Femur (tissue), 1 donor: Measurements from ENCODE around the gene PGGHG.
A peak's percentile ranks its signal among the peaks of the same experiment; 100 is the strongest.
"Not testable (repeated sequence)": the region's sequence is repeated elsewhere in the genome, so short reads cannot be mapped to it uniquely, and the experiment has no call there.

ENCODE experiments used
- DNase-seq: peaks from one replicate; pipeline ENCODE4 v3.0.0-alpha.2; 2017

PGGHG gene

GRCh38 chr11:299081-299891, 10.4 kb downstream of the PGGHG start, which contains the start of gene IFITM5:
IFITM5 (minus strand) TSS chr11:299526; CDS start chr11:299490, 36 bp downstream.
- peak; percentile 36 for DNase-seq

GRCh38 chr11:299951-300735, 11.2 kb downstream of the PGGHG start:
- DNase-seq, result peak; percentile 78

GRCh38 chr11:303363-303762, 14.4 kb downstream of the PGGHG start:
- no peak for DNase-seq

- DNase-seq, result no peak
Measured at GRCh38 chr11:304061-304506, 15.2 kb downstream of the PGGHG start.

- peak; percentile 80 for DNase-seq
Measured at GRCh38 chr11:304915-305843, 16.3 kb downstream of the PGGHG start.

- DNase-seq, result no peak
Measured at GRCh38 chr11:305844-306211, 16.9 kb downstream of the PGGHG start.

GRCh38 chr11:306645-307371, 17.9 kb downstream of the PGGHG start:
- DNase-seq, result no peak

GRCh38 chr11:307766-308708, 19.1 kb downstream of the PGGHG start, which contains the start of gene IFITM2:
IFITM2 (plus strand) TSS chr11:307816; CDS start chr11:308193, 377 bp downstream.
- peak; percentile 80 for DNase-seq

GRCh38 chr11:308740-309665, 20.1 kb downstream of the PGGHG start:
- not testable (repeated sequence) for DNase-seq

- not testable (repeated sequence) for DNase-seq
Measured at GRCh38 chr11:309979-310572, 21.1 kb downstream of the PGGHG start.

GRCh38 chr11:311013-311748, 22.3 kb downstream of the PGGHG start:
- DNase-seq, result not testable (repeated sequence)

GRCh38 chr11:312092-312816, 23.3 kb downstream of the PGGHG start:
- peak; percentile 24 for DNase-seq

GRCh38 chr11:313304-313786, 24.4 kb downstream of the PGGHG start:
- no peak for DNase-seq

- peak; percentile 37 for DNase-seq
Measured at GRCh38 chr11:313787-314553, 25.0 kb downstream of the PGGHG start, which contains the start of gene IFITM1. IFITM1 (plus strand) TSS chr11:314040; CDS start chr11:314171, 131 bp downstream.

- DNase-seq, result not testable (repeated sequence)
Measured at GRCh38 chr11:314554-314875, 25.6 kb downstream of the PGGHG start.

- DNase-seq, result no peak
Measured at GRCh38 chr11:315051-315481, 26.1 kb downstream of the PGGHG start.
